Hematopoietic multipotent progenitor cell treated with erythropoietin and hydrocortisone succinate and interleukin-3 and kit ligand, for 6 days (in vitro differentiated cells): ENCODE measurements around the gene OR10V1.

ENCODE experiments used
- DNase-seq: peaks from one replicate; pipeline ENCODE4 v3.0.0-alpha.2; 2015

The OR10V1 gene

DNA sequence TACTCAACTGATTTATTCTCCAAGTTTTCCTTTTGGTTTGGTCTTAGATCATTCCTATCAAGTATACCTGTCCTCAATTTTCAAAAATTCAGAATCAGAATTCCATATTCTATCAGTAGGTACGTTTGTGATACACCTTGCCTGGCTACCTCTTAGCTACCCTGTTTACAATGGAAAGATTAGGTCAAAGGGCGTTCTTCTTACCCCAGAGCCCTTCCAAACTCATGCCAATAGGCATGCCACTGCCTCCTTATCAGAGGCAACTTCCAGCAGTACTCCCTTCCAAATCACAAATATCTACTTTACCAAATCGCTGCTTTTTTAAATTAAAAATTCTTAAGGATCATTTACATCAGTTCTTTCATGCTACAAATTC lies 45.8 kb downstream of the OR10V1 start:
- peak; percentile 5 for DNase-seq

DNA sequence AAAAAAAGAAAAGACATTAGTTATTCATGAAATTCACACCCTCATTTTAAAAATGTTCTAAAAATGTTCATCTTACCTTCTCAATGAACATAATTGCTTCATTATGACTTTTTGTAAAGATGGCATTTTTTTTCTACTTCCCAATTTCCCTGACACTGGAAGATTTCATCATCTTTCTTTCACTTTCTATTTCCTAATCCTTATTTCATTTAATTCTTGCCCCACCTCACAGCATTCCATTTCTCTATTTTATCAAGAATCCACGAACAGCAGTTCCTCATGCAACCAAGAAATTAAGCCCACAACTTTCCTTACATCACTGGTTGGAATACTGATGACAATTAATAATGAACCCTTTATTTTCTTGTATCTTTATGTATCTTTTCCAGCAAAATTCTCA lies 46.7 kb downstream of the OR10V1 start:
- no peak for DNase-seq
